T-helper 2 cell treated with Interferon-gamma antibody and Interleukin-4, amounts not matched to agents 5 μg/mL and 100 μg/mL, for 36 hours (primary cell): ENCODE measurements around the gene CLEC9A.
"Not testable (repeated sequence)": the region's sequence is repeated elsewhere in the genome, so short reads cannot be mapped to it uniquely, and the experiment has no call there.

Experiments used
- DNase-seq: peaks from one replicate; pipeline ENCODE4 v3.0.0; 2021; ENCODE audit warnings: low spot score
- H3K27ac Mint-ChIP-seq: one replicate; pipeline ENCODE4 v1.8.0; 2021; ENCODE audit warnings: mild to moderate bottlenecking, mixed read lengths
- H3K27me3 Mint-ChIP-seq: one replicate; pipeline ENCODE4 v1.8.0; 2021; ENCODE audit warnings: low read depth, mixed read lengths
- H3K36me3 Mint-ChIP-seq: one replicate; pipeline ENCODE4 v1.8.0; 2021; ENCODE audit warnings: low read depth, mixed read lengths
- H3K4me1 Mint-ChIP-seq: one replicate; pipeline ENCODE4 v1.8.0; 2021; ENCODE audit warnings: low read depth, mixed read lengths
- H3K4me3 Mint-ChIP-seq: one replicate; pipeline ENCODE4 v1.8.0; 2022; ENCODE audit warnings: mild to moderate bottlenecking, moderate library complexity, mixed read lengths
- H3K9me3 Mint-ChIP-seq: one replicate; pipeline ENCODE4 v1.8.0; 2021; ENCODE audit warnings: mixed read lengths

Gene CLEC9A

DNA sequence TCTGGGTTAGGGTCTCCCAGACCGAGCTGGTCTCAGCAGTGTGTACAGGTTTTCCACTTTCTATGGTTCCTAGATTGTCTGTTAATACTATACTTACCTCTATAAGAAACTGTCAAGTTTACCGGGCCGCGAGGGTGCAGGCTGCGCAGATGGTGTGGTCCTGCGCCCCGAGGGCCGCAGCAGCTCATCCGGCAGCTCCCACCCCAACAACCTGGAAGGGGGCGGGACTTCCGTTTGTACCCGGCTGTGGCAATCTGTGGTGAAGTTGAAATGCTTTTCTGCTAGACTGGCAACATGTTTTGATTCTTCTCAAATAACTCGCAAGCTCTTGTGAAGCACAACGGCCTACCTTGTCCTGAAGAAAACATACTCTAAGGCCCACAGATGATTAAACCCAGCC, at the start of gene CLEC9A:
TSS of gene CLEC9A (plus strand) at position 237 of the 400 bp plus-strand sequence. CDS start 22,006 bp downstream, outside the sequence.
- Mint-ChIP-seq H3K9me3 (no peaks in the 10 kb centered on the region), H3K4me3 (no peak within 1 kb of the TSS), H3K36me3 (no peaks in the 10 kb centered on the region), H3K4me1 (no peaks in the 10 kb centered on the region), H3K27me3 (peaks cover 22% of the 10 kb centered on the region), H3K27ac (no peak within 1 kb of the TSS)
- DNase-seq = no peak

DNA sequence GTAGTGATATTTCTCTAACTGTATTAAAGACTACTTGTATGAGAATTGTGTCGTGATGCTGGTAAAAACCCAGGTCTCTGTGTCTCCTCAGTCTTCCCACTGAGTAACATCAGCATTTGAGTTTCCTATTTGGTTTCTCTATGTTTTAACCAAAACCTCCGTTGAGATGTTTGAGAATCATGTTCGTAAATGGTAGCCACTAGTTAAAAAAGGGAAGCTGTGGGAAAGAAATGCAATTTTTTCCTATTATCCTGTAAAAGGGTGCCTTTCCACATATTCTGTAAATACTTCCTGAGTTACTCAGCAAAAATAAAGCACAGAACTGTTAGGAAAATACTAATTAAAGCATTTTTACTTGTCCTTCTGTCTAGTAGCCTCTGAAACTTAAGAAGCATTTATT, 38.6 kb upstream of the CLEC9A start:
- no peak for DNase-seq
- no peaks in the 10 kb centered on the region for H3K36me3 Mint-ChIP-seq
- no peak overlapping the region for H3K27ac Mint-ChIP-seq
- H3K4me1 Mint-ChIP-seq = no peaks in the 10 kb centered on the region
- H3K4me3 Mint-ChIP-seq = no peak overlapping the region
- peaks cover 50% of the 10 kb centered on the region for H3K27me3 Mint-ChIP-seq
- H3K9me3 Mint-ChIP-seq = no peaks in the 10 kb centered on the region

- Mint-ChIP-seq H3K9me3 (no peaks in the 10 kb centered on the region), H3K4me3 (no peak overlapping the region), H3K27ac (no peak overlapping the region), H3K27me3 (peaks cover 50% of the 10 kb centered on the region), H3K4me1 (no peaks in the 10 kb centered on the region), H3K36me3 (no peaks in the 10 kb centered on the region)
- no peak for DNase-seq
Measured at GRCh38 chr12:9992296-9992695, 38.2 kb upstream of the CLEC9A start.

DNA sequence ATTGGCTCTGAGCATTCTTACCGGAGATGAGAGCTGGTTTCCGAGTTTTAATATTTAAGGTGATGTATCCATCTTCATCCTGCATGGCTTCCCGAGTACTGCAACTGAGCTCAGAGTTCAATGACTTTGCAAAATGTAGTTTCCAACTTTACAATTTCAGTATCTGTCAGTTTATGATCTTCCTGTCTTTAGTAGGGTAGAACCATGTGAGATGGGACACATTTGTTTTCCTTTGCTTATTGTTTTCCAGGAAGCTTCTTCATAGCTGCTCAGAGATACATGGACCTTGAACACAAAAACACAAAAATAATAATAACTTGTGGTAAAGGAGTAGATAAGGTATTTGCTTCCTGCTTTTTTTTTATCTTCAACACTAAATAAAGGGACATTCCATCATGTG, 31.5 kb upstream of the CLEC9A start, which contains the start of gene CLEC1B:
TSS of gene CLEC1B (minus strand) at position 106 of the 400 bp plus-strand sequence. CDS start at position 85, 21 bp downstream.
- Mint-ChIP-seq H3K36me3 (no peaks in the 10 kb centered on the region), H3K4me1 (no peaks in the 10 kb centered on the region), H3K27me3 (peaks cover 51% of the 10 kb centered on the region), H3K9me3 (no peaks in the 10 kb centered on the region), H3K27ac (no peak within 1 kb of the TSS), H3K4me3 (no peak within 1 kb of the TSS)
- DNase-seq = no peak

DNA sequence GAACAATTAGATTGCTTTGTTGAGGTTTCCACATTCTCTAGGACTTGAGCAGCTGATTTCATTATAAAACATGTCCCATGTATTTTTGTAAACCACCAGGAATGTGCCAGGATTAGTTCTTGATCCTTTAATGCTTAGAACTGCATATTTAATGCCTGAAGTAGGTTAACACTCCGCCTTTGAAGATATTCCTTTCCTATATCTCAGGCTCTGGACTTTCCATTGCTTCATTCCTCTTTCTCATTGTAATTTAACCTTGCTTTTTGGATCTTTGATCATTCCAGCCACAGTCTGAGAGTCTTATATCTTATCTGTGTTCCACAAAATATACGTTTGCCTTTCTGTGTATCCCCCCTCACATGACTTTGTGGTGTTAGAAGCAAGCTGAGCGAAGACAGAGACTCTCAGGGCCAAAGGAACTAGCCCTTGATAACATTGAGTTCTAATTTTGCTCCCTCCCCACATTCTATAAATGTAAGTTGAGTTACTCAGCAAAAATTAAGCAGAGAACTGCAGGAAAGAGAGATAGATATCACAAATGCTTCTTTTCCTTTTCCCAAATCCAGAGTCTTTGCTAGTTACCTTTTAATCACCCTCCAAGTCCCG, 29.2 kb upstream of the CLEC9A start:
- Mint-ChIP-seq H3K36me3 (no peaks in the 10 kb centered on the region), H3K9me3 (no peaks in the 10 kb centered on the region), H3K4me3 (no peak overlapping the region), H3K27me3 (peaks cover 52% of the 10 kb centered on the region), H3K4me1 (no peaks in the 10 kb centered on the region), H3K27ac (no peak overlapping the region)
- DNase-seq = no peak

GRCh38 chr12:10012630-10013330, 17.7 kb upstream of the CLEC9A start:
- H3K27ac Mint-ChIP-seq = no peak overlapping the region
- DNase-seq = no peak
- no peaks in the 10 kb centered on the region for H3K36me3 Mint-ChIP-seq
- H3K4me3 Mint-ChIP-seq = no peak overlapping the region
- peaks cover 38% of the 10 kb centered on the region for H3K27me3 Mint-ChIP-seq
- H3K9me3 Mint-ChIP-seq = no peaks in the 10 kb centered on the region
- peaks cover 1% of the 10 kb centered on the region for H3K4me1 Mint-ChIP-seq

DNA sequence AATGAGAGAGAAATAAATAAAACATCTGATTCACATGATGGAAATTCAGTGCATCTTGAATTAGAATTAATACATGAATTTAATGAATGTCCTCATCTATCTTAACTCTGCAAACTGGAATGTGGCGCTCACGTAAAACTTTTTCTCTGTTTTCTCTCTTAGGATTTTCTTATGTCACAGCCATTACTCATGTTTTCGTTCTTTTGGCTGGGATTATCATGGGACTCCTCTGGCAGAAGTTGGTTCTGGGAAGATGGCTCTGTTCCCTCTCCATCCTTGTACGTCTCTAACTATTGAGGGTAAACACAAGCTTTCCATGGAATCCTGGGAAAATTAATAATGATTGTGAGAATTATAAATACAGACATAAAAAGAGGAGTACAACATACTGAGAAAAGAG, 15.0 kb upstream of the CLEC9A start:
- peaks cover 1% of the 10 kb centered on the region for H3K4me1 Mint-ChIP-seq
- H3K9me3 Mint-ChIP-seq = no peaks in the 10 kb centered on the region
- H3K4me3 Mint-ChIP-seq = no peak overlapping the region
- H3K27ac Mint-ChIP-seq = no peak overlapping the region
- H3K27me3 Mint-ChIP-seq = peaks cover 35% of the 10 kb centered on the region
- no peak for DNase-seq
- no peaks in the 10 kb centered on the region for H3K36me3 Mint-ChIP-seq

DNA sequence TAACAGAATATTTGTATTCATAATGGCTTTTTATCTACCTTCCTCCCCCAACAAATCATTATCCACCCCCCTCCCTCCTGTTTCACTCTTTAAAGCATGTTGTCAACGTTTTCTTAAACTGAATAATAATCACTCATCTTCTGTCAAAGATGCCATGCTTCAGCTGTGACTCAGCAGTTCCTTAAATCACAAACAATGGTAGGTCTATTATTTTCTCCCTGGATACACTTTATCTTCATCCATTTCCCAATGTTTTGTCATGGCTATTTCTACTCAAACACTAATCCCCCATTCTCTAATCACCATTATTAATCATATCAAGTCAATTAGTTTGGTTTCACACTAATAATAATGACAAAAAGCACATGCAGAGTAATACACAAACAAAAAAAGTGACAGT, 13.6 kb upstream of the CLEC9A start:
- peaks cover 35% of the 10 kb centered on the region for H3K27me3 Mint-ChIP-seq
- H3K4me3 Mint-ChIP-seq = no peak overlapping the region
- no peaks in the 10 kb centered on the region for H3K9me3 Mint-ChIP-seq
- H3K36me3 Mint-ChIP-seq = no peaks in the 10 kb centered on the region
- H3K4me1 Mint-ChIP-seq = peaks cover 1% of the 10 kb centered on the region
- no peak overlapping the region for H3K27ac Mint-ChIP-seq
- no peak for DNase-seq

DNA sequence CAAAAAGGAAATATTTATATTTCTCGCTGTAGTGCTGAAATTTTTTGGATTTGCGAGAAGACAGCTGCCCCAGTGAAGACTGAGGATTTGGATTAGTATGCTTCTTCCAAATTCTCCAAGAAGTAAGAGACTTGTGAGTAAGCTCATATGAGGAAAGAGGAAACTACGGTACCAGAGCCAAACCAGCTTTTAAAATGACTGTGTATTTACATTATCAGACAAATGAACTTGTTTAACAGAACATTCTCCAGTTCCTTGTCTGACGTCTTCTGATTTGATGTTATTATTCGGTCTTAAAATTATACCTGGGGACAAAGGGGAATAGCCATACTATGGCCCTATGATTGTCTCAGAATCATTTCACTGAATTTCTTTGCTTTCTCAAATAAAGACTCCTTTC, 12.1 kb upstream of the CLEC9A start:
- H3K27ac Mint-ChIP-seq = no peak overlapping the region
- H3K9me3 Mint-ChIP-seq = no peaks in the 10 kb centered on the region
- H3K36me3 Mint-ChIP-seq = no peaks in the 10 kb centered on the region
- H3K4me3 Mint-ChIP-seq = no peak overlapping the region
- peaks cover 1% of the 10 kb centered on the region for H3K4me1 Mint-ChIP-seq
- H3K27me3 Mint-ChIP-seq = peaks cover 31% of the 10 kb centered on the region
- no peak for DNase-seq

DNA sequence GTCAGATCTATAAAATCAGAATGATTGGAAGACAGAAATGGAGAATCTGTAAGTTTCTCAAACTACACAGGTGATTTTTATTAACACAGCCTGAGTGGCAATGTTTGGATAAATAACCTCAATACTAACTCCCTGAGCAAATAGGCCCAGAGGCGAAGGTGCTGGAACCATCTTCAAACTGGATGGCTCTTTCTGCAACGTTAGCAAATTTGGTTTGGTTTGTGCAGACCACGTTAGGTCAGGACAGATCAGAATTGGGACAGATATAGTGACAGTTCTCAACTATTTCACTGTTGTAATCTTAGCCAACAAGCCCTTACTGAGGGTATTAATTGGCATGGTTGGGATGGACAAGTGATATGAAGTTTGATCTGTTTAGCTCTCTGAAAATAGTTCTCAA, 9.1 kb upstream of the CLEC9A start:
- no peak overlapping the region for H3K27ac Mint-ChIP-seq
- no peaks in the 10 kb centered on the region for H3K36me3 Mint-ChIP-seq
- peaks cover 20% of the 10 kb centered on the region for H3K27me3 Mint-ChIP-seq
- H3K9me3 Mint-ChIP-seq = no peaks in the 10 kb centered on the region
- peaks cover 1% of the 10 kb centered on the region for H3K4me1 Mint-ChIP-seq
- DNase-seq = no peak
- no peak overlapping the region for H3K4me3 Mint-ChIP-seq

DNA sequence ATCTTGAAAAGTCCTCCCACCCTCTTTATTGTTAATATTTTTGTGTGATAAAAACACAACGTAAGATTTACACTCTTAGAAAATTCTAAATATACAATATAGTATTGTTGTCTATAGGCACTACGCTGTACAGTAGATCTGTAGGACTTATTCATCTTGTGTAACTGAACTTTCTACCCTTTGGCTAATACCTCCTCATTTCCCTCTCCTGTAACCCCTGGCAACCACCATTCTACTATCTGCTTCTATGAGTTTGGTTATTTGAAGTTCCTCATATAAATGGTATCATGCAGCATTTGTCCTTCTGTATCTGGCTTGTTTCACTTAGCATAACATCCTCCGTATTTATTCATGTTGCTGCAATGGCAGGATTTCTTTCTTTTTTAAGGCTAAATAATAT, 5.2 kb upstream of the CLEC9A start:
- H3K27ac Mint-ChIP-seq = no peak overlapping the region
- H3K9me3 Mint-ChIP-seq = no peaks in the 10 kb centered on the region

DNA sequence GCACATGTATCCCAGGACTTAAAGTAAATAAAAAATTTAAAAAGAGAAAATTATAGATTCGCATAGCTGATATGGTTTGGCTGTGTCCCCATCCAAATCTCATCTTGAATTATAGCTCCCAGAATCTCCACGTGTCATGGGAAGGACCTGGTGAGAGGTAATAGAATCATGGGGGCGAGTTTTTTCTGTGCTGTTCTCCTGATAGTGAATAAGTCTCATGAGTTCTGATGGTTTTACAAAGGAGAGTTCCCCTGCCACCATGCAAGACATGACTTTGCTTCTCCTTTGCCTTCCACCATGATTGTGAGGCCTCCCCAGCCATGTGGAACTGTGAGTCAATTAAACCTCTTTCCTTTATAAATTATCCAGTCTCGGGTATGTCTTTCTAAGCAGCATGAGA, 3.8 kb upstream of the CLEC9A start:
- DNase-seq, H3K9me3 Mint-ChIP-seq, H3K27ac Mint-ChIP-seq, H3K4me3 Mint-ChIP-seq, H3K4me1 Mint-ChIP-seq, H3K36me3 Mint-ChIP-seq: not testable (repeated sequence)
- H3K27me3 Mint-ChIP-seq = peaks cover 34% of the 10 kb centered on the region

More for the DNA sequence above, 5.2 kb upstream of the CLEC9A start:
- Mint-ChIP-seq H3K36me3 (no peaks in the 10 kb centered on the region), H3K4me1 (no peaks in the 10 kb centered on the region), H3K4me3 (no peak overlapping the region), H3K27me3 (peaks cover 39% of the 10 kb centered on the region)
- no peak for DNase-seq

DNA sequence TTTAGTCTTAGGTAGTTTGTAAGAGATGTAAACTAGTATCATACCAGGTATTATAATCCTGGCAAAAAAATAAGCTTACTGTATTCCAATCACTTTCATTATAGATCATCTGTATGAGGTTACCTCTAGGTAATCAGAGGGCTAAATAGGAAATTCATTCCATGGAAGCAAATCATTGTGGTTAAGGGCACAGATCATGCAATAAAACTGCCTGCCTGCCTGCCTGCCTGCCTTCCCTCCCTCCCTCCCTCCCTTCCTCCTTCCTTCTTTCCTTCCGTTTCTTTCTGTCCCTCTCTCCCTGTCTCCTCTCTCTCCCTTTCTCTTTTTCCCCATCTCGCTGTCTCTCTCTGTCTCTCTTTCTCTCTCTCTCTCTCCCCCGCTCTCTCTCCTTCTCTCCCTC, 3.2 kb upstream of the CLEC9A start:
- no peak for DNase-seq
- H3K4me1 Mint-ChIP-seq = no peaks in the 10 kb centered on the region
- H3K27me3 Mint-ChIP-seq = peaks cover 31% of the 10 kb centered on the region
- no peak overlapping the region for H3K27ac Mint-ChIP-seq
- no peak overlapping the region for H3K4me3 Mint-ChIP-seq
- H3K36me3 Mint-ChIP-seq = no peaks in the 10 kb centered on the region
- H3K9me3 Mint-ChIP-seq = no peaks in the 10 kb centered on the region

DNA sequence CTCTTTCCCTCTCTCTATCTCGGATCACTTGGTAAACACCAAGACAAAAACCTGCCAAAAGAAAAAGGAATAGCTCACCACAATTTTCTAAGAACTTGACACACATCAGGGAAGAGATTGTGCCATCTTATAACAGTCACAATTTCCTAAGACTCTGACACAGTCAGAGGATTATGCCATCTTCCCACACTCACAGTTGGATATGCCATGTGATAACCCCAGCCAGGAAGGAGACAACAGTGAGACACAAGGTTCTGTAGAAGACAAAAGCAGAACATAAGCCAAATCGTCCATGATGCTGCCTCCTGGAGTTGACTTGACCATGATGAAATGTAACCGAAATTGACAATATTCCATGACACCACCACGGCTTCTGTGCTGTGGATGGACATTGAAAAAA, 2.8 kb upstream of the CLEC9A start:
- Mint-ChIP-seq H3K9me3 (no peaks in the 10 kb centered on the region), H3K4me3 (no peak overlapping the region), H3K27ac (no peak overlapping the region), H3K27me3 (peaks cover 27% of the 10 kb centered on the region), H3K4me1 (no peaks in the 10 kb centered on the region), H3K36me3 (no peaks in the 10 kb centered on the region)
- no peak for DNase-seq

- Mint-ChIP-seq H3K27me3 (peaks cover 22% of the 10 kb centered on the region), H3K27ac (no peak overlapping the region), H3K9me3 (no peaks in the 10 kb centered on the region), H3K36me3 (no peaks in the 10 kb centered on the region), H3K4me3 (no peak overlapping the region), H3K4me1 (no peaks in the 10 kb centered on the region)
- no peak for DNase-seq
Measured at GRCh38 chr12:10031321-10031720, 839 bp downstream of the CLEC9A start.
